HepG2 (cell line): ENCODE data around the gene CPEB3. TPM values are rescaled to one million over a fixed set of nuclear protein-coding genes. Genes with fewer than 3 reads are reported as not detected.
A peak's percentile ranks its signal among the peaks of the same experiment; 100 is the strongest.

Experiments
- CEBPB ChIP-seq: IDR thresholded peaks from 2 replicates; pipeline ENCODE4 v1.6.1; 2011; ENCODE audit warnings: low read depth, low read length, improper control_type of control experiment, borderline replicate concordance
- CHD4 ChIP-seq: fragments of 200-600 bp; sonication (generic); IDR thresholded peaks from 2 replicates; pipeline ENCODE4 v1.7.0; 2017; ENCODE audit warnings: mild to moderate bottlenecking, low read length, borderline replicate concordance
- EP300 ChIP-seq, 3 experiments: sonication (generic) in 1 of 3; formaldehyde crosslinking in 1 of 3; IDR thresholded peaks; 2 replicates each; pipeline versions ENCODE4 v1.5.1 to v1.6.1; 2011 to 2020; ENCODE audit warnings: low read depth in 2 of 3, low read length in 2 of 3, borderline replicate concordance in 1 of 3, improper control_type of control experiment in 1 of 3, mild to moderate bottlenecking in 1 of 3, missing genetic modification reagents in 1 of 3, moderate library complexity in 1 of 3
- FOXJ3 ChIP-seq: sonication (generic); formaldehyde crosslinking; IDR thresholded peaks from 2 replicates; pipeline ENCODE4 v1.4.0; 2020; ENCODE audit warnings: missing genetic modification reagents, mild to moderate bottlenecking, borderline replicate concordance
- FOXK1 ChIP-seq: sonication (generic); formaldehyde crosslinking; IDR thresholded peaks from 2 replicates; pipeline ENCODE4 v1.4.0; 2020; ENCODE audit warnings: low read depth, missing genetic modification reagents, borderline replicate concordance
- FUBP1 ChIP-seq: sonication (generic); formaldehyde crosslinking; IDR thresholded peaks from 2 replicates; pipeline ENCODE4 v1.5.1; 2020; ENCODE audit warnings: missing genetic modification reagents, mild to moderate bottlenecking, borderline replicate concordance
- GMEB2 ChIP-seq: IDR thresholded peaks from 2 replicates; pipeline ENCODE4 v1.6.1; 2016; ENCODE audit warnings: missing biosample characterization, missing genetic modification reagents, low read depth
- GZF1 ChIP-seq: sonication (generic); formaldehyde crosslinking; IDR thresholded peaks from 2 replicates; pipeline ENCODE4 v1.5.1; 2020; ENCODE audit warnings: mild to moderate bottlenecking, missing genetic modification reagents
- HDAC1 ChIP-seq: sonication (generic); formaldehyde crosslinking; IDR thresholded peaks from 2 replicates; pipeline ENCODE4 v1.5.1; 2020; ENCODE audit warnings: mild to moderate bottlenecking, missing genetic modification reagents
- KDM1A ChIP-seq: IDR thresholded peaks from 2 replicates; pipeline ENCODE4 v1.6.1; 2016; ENCODE audit warnings: missing compliant biosample characterization
- MAFG ChIP-seq: sonication (generic); formaldehyde crosslinking; IDR thresholded peaks from 2 replicates; pipeline ENCODE4 v1.5.1; 2020; ENCODE audit warnings: mild to moderate bottlenecking, missing genetic modification reagents
- MEF2D ChIP-seq: sonication (generic); formaldehyde crosslinking; IDR thresholded peaks from 2 replicates; pipeline ENCODE4 v1.5.1; 2020; ENCODE audit warnings: mild to moderate bottlenecking, missing genetic modification reagents
- MIER3 ChIP-seq: IDR thresholded peaks from 2 replicates; pipeline ENCODE4 v1.6.1; 2016; ENCODE audit warnings: missing compliant biosample characterization, borderline replicate concordance
- MXD1 ChIP-seq: sonication (generic); formaldehyde crosslinking; IDR thresholded peaks from 2 replicates; pipeline ENCODE4 v1.4.0; 2020; ENCODE audit warnings: mild to moderate bottlenecking, missing genetic modification reagents
- NFRKB ChIP-seq: fragments of 450-650 bp; IDR thresholded peaks from 2 replicates; pipeline ENCODE4 v1.6.1; 2017
- NR1H2 ChIP-seq: sonication (generic); formaldehyde crosslinking; IDR thresholded peaks from 2 replicates; pipeline ENCODE4 v1.8.1; 2022; ENCODE audit warnings: low read depth, missing genetic modification reagents, borderline replicate concordance
- NR2F6 ChIP-seq, 2 experiments: IDR thresholded peaks; 2 replicates each; pipeline ENCODE4 v1.6.1; 2016; ENCODE audit warnings: antibody characterized with exemption in 1 of 2, mild to moderate bottlenecking in 1 of 2
- PITX1 ChIP-seq: sonication (generic); formaldehyde crosslinking; IDR thresholded peaks from 2 replicates; pipeline ENCODE4 v1.5.1; 2020; ENCODE audit warnings: mild to moderate bottlenecking, missing genetic modification reagents
- POGZ ChIP-seq: sonication (generic); formaldehyde crosslinking; IDR thresholded peaks from 2 replicates; pipeline ENCODE4 v1.4.0; 2020; ENCODE audit warnings: mild to moderate bottlenecking, missing genetic modification reagents
- RCOR2 ChIP-seq: IDR thresholded peaks from 2 replicates; pipeline ENCODE4 v1.6.1; 2016; ENCODE audit warnings: missing biosample characterization, missing genetic modification reagents
- SIX4 ChIP-seq: sonication (generic); formaldehyde crosslinking; IDR thresholded peaks from 2 replicates; pipeline ENCODE4 v1.4.0; 2020; ENCODE audit warnings: missing genetic modification reagents
- ZBTB26 ChIP-seq: IDR thresholded peaks from 2 replicates; pipeline ENCODE4 v1.6.1; 2016; ENCODE audit warnings: missing compliant biosample characterization, missing genetic modification reagents, borderline replicate concordance
- ZBTB7A ChIP-seq: sonication (generic); formaldehyde crosslinking; IDR thresholded peaks from 2 replicates; pipeline ENCODE4 v1.8.0; 2022; ENCODE audit warnings: mild to moderate bottlenecking, missing genetic modification reagents
- ZNF446 ChIP-seq: sonication (generic); formaldehyde crosslinking; IDR thresholded peaks from 2 replicates; pipeline ENCODE4 v1.5.0; 2020; ENCODE audit warnings: mild to moderate bottlenecking, missing genetic modification reagents
- ZNF576 ChIP-seq: sonication (generic); formaldehyde crosslinking; IDR thresholded peaks from 2 replicates; pipeline ENCODE4 v1.4.0; 2020; ENCODE audit warnings: mild to moderate bottlenecking, missing genetic modification reagents
- ZNF841 ChIP-seq: sonication (generic); formaldehyde crosslinking; IDR thresholded peaks from 2 replicates; pipeline ENCODE4 v1.8.1; 2023; ENCODE audit warnings: missing genetic modification reagents, borderline replicate concordance
- polyA plus RNA-seq, 8 experiments: library from polyadenylated mRNA; depleted of rRNA in 3 of 8; stranded (reverse) in 7 of 8; unstranded in 1 of 8; fragments of >200 nt; fragmentation: Illumina TruSeq in 4 of 8; extraction: Trizol in 4 of 8; gene quantifications; 2 replicates each; pipeline versions ENCODE4 v1.2.1 to v1.2.3, GENCODE V29; 2011 to 2016; ENCODE audit warnings: low read depth in 4 of 8, missing spikeins in 1 of 8, mixed read lengths in 1 of 8; ENCODE audit not compliant: insufficient read depth in 1 of 8
- total RNA-seq, 5 experiments: library from RNA; depleted of rRNA; stranded (reverse); fragments of >200 nt; fragmentation: Illumina TruSeq; extraction: Trizol; gene quantifications; 2 replicates each; pipeline ENCODE4 v1.2.3, GENCODE V29; 2016; ENCODE audit warnings: low read depth in 1 of 5

Gene CPEB3
- total and polyA plus RNA-seq, 2 of the 13 experiments (the other 11 are each of a cell fraction or from before 2014, with no cell fraction given) = 0.66 to 0.70 TPM

GRCh38 chr10:92111336-92111939 lies 179.4 kb downstream of the CPEB3 start (continued):
- TF ChIP-seq ZBTB26 (CRISPR knock-in tag) (no peak), GMEB2 (CRISPR knock-in tag) (no peak), NR1H2 (CRISPR knock-in tag) (no peak), KDM1A (CRISPR knock-in tag) (no peak), RCOR2 (CRISPR knock-in tag) (no peak), ZNF576 (no peak), CHD4 (no peak), HDAC1 (CRISPR knock-in tag) (no peak), FUBP1 (no peak), EP300 (IDR thresholded peaks at IDR 0.05; ENCODE audit: low read depth in 2 of 2, low read length in 2 of 2) (peak in 1 of 2 experiments; percentile 69; a peak in 1 of 4 replicates), EP300 (CRISPR knock-in tag; IDR thresholded peaks at IDR 0.05; ENCODE audit: borderline replicate concordance) (no peak; the same call in 1 of the 2 replicates), MAFG (CRISPR knock-in tag) (no peak), NFRKB (no peak), POGZ (peak; percentile 21; the same call in 1 of the 2 replicates), MIER3 (peak; percentile 51; the same call in 1 of the 2 replicates), ZNF841 (CRISPR knock-in tag) (no peak), CEBPB (peak; percentile 97), MXD1 (CRISPR knock-in tag) (no peak), SIX4 (CRISPR knock-in tag) (no peak), PITX1 (CRISPR knock-in tag) (no peak), NR2F6 (IDR thresholded peaks at IDR 0.05) (peak; percentile 22; the same call in 1 of the 2 replicates), NR2F6 (CRISPR knock-in tag; IDR thresholded peaks at IDR 0.05) (no peak), FOXK1 (CRISPR knock-in tag) (peak; percentile 77; the same call in 1 of the 2 replicates), FOXJ3 (CRISPR knock-in tag) (peak; percentile 54; the same call in 1 of the 2 replicates), GZF1 (CRISPR knock-in tag) (no peak), ZBTB7A (CRISPR knock-in tag) (no peak), ZNF446 (CRISPR knock-in tag) (no peak), MEF2D (CRISPR knock-in tag) (no peak)
